ENCODE results near the gene ARHGDIA. TPM values are rescaled to one million over a fixed set of nuclear protein-coding genes. Genes with fewer than 3 reads are reported as not detected.

Gene ARHGDIA
- total RNA-seq, 1 donor from 2014 or later, result 697 TPM

Other genes starting within 250 kb of the ARHGDIA start
- gene NPLOC4, start 234.2 kb downstream of the ARHGDIA start, total RNA-seq, result 142 and 147 TPM in 2 replicates
- gene TSPAN10, start 234.1 kb downstream of the ARHGDIA start, total RNA-seq, result 0.14 and 0.37 TPM in 2 replicates
- gene PDE6G, start 214.8 kb downstream of the ARHGDIA start, total RNA-seq, result 3.7 and 5.7 TPM in 2 replicates
- 52.8 and 57.8 TPM in 2 replicates for gene OXLD1, start 204.7 kb downstream of the ARHGDIA start, total RNA-seq
- 54.7 and 60.2 TPM in 2 replicates for gene CCDC137, start 204.6 kb downstream of the ARHGDIA start, total RNA-seq
- 34.9 and 37.6 TPM in 2 replicates for gene ARL16, start 187.5 kb downstream of the ARHGDIA start, total RNA-seq
- 136 and 137 TPM in 2 replicates for gene HGS, start 187.3 kb downstream of the ARHGDIA start, total RNA-seq
- gene MRPL12, start 168.0 kb downstream of the ARHGDIA start, total RNA-seq, result 232 and 233 TPM in 2 replicates
- gene SLC25A10, start 159.1 kb downstream of the ARHGDIA start, total RNA-seq, result 48.6 and 52.7 TPM in 2 replicates
- gene GCGR, start 67.2 kb downstream of the ARHGDIA start, total RNA-seq, result not detected in 2 replicates
- 46.7 and 51.9 TPM in 2 replicates for gene MCRIP1, start 38.0 kb downstream of the ARHGDIA start, total RNA-seq
- not detected in 2 replicates for gene PPP1R27, start 36.3 kb downstream of the ARHGDIA start, total RNA-seq
- gene P4HB, start 10.8 kb downstream of the ARHGDIA start, total RNA-seq, result 458 and 507 TPM in 2 replicates
- 254 and 264 TPM in 2 replicates for gene ALYREF, start 20.2 kb upstream of the ARHGDIA start, total RNA-seq
- gene ANAPC11, start 20.4 kb upstream of the ARHGDIA start, total RNA-seq, result 132 and 135 TPM in 2 replicates
- 0.30 and 0.40 TPM in 2 replicates for gene NPB, start 30.9 kb upstream of the ARHGDIA start, total RNA-seq
- 43.0 and 46.5 TPM in 2 replicates for gene PCYT2, start 40.1 kb upstream of the ARHGDIA start, total RNA-seq
- 54.9 and 58.2 TPM in 2 replicates for gene SIRT7, start 46.8 kb upstream of the ARHGDIA start, total RNA-seq
- 32.5 and 33.3 TPM in 2 replicates for gene MAFG, start 56.4 kb upstream of the ARHGDIA start, total RNA-seq
- gene PYCR1, start 66.0 kb upstream of the ARHGDIA start, total RNA-seq, result 136 and 138 TPM in 2 replicates
- not detected in 2 replicates for gene MYADML2, start 75.9 kb upstream of the ARHGDIA start, total RNA-seq
- gene NOTUM, start 89.8 kb upstream of the ARHGDIA start, total RNA-seq, result 1.7 and 1.8 TPM in 2 replicates
- 35.1 and 37.3 TPM in 2 replicates for gene ASPSCR1, start 106.3 kb upstream of the ARHGDIA start, total RNA-seq
- 116 and 123 TPM in 2 replicates for gene CENPX, start 151.5 kb upstream of the ARHGDIA start, total RNA-seq
- 39.0 and 40.6 TPM in 2 replicates for gene LRRC45, start 152.0 kb upstream of the ARHGDIA start, total RNA-seq
- gene RAC3, start 160.3 kb upstream of the ARHGDIA start, total RNA-seq, result 11.5 and 12.1 TPM in 2 replicates
- gene DCXR, start 166.4 kb upstream of the ARHGDIA start, total RNA-seq, result 128 TPM in 2 replicates
- gene RFNG, start 180.5 kb upstream of the ARHGDIA start, total RNA-seq, result 21.4 and 30.8 TPM in 2 replicates
- 117 and 118 TPM in 2 replicates for gene GPS1, start 180.6 kb upstream of the ARHGDIA start, total RNA-seq
- gene DUS1L, start 194.5 kb upstream of the ARHGDIA start, total RNA-seq, result 230 and 232 TPM in 2 replicates
- gene FASN, start 226.9 kb upstream of the ARHGDIA start, total RNA-seq, result 428 and 452 TPM in 2 replicates